NCI-H774 (cell line): ENCODE measurements around the gene GMPR2.
A peak's percentile ranks its signal among the peaks of the same experiment; 100 is the strongest.

ENCODE experiments used
- DNase-seq: peaks from one replicate; lab custom pipeline; 2025; lab: John Stamatoyannopoulos, UW

Gene GMPR2

DNA sequence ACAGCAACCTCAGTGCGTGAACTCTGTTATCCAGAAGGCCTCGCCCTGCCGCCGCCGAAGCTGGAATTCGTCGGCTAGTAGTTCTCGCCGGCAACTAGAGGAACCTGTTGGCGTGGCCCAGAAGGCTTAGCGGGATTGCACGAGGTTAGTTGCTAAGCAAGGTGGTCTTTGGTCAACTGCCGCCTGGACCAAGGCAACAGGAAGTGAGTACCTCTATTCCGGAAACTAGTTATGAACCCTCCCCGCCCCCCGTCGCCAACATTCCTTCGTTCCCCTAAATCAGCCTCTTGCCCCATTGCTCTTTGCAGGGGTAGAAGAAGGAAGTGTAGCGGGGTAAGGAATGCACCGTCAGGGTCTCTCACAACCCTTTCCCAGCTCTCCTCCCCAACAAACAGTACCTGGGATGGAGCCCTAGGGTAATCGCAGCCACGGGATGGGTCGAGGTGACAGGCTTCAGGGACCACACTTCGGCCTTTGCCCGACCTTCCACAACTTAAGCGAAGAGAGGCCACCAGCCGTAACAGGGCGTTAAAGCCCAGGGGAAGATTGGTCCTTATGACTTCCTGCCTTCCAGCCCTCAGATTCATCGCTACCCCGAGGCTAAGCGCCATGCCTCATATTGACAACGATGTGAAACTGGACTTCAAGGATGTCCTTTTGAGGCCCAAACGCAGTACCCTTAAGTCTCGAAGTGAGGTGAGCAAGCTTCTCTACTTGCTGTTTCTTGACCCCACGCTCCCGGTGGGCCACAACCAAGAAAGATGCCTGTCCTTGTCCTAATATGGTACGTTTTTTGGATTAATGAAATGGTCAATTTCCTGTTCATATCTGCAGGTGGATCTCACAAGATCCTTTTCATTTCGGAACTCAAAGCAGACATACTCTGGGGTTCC lies at the start of gene GMPR2:
GMPR2 (plus strand) TSS at position 285 of the 893 bp plus-strand sequence; CDS start at position 610, 325 bp downstream.
- DNase-seq = peak; percentile 75

DNA sequence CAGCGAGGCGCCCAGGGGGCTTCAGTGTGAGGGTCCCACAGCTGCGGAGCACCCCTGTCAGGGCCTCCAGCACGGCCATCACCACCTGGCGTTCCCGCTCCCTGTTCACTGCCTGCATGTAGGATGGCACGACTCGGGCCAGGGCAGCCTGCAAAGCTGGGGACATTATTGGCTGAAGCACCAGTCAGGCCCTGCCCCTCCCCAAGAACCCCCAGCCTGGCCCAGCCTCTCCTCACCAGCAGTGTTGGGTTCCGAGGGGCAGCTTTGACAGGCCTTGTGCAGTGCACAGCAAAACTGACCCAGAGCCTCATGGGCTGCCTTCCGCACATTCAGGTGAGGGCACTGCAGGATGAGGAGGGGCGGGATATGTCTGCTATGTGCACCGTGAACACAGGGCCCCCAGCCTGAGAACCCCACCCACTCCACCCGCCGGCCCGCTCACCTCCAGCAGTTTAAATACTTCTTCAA lies 49.7 kb upstream of the GMPR2 start:
- no peak for DNase-seq

DNA sequence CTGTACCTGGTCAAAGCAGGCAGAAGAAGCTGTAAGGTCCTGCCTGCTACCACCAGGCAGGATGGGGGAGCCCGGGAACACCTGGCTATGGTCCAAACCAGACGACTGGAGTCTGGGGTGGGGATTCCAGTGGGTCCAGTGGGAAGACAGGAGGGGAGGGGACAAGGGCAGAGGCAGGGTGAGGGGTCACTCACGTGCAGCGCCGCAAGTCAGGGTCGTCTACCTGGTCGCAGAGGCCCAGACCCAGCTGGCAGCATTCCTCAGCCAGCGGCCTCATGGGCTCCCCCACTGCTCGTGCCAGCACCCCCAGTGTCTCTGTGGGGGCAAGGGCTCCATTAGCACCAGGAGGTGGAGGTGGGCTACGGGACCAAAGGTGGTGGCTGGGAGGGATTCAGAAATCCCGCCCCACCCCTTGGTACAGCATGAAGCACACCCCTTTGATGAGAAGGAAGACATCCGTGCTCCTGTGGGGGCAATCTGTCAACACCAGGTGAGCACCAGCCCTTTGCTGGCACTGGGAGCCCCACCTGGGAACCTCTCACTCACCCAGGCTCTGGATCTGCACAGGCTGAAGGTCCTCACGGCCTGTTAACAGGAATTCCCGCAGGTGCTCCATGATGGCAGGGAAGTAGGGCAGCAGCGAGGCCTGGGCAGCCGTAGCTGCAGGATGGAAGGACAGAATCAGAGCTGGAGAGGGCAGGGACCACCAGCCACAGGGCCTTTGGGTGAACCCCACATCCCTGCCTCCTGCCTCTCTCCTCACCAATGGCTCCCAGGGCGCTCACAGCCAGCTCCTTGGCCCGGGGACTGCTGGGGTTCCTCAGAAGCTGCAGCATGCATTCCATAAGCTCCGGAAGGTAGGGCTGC lies 48.4 kb upstream of the GMPR2 start:
- no peak for DNase-seq

DNA sequence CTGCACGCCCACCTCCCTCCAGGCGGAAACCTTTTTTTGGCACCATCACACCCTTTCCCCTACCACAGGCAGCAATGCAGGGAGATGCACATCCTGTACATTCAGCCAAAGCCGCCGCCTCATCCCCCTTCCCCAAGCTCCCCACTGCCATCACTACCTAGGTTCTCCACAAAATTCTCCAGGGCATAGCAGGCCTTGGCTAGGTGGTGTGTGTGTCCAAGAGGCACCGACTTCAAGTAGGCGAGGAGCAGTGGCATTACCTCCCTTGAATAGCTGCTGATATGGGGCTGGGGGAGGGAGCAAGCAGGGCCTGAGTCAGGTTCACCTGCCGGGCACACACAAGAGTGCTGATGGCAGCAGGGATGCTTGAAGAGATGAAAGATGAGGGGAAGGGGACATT lies 47.7 kb upstream of the GMPR2 start:
- no peak for DNase-seq

DNA sequence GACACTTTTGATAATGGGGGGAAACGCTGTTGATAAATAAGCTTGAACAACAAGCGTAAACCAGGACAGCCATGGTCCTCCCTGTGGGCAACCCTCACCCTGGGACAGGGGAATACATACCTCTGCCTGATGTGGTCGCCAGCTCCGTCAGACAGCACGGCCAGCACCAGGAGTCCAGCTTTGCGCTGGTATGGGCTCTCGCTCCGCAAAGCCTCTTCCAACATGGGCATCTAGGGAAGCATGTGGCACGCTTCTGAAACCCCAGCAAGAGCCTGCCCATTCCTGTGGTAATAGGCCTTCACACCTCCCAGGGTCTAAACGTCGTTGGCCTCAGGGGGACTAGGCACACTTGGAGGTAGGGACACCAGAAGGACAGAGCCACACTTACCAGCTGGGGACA lies 47.0 kb upstream of the GMPR2 start:
- DNase-seq = no peak

DNA sequence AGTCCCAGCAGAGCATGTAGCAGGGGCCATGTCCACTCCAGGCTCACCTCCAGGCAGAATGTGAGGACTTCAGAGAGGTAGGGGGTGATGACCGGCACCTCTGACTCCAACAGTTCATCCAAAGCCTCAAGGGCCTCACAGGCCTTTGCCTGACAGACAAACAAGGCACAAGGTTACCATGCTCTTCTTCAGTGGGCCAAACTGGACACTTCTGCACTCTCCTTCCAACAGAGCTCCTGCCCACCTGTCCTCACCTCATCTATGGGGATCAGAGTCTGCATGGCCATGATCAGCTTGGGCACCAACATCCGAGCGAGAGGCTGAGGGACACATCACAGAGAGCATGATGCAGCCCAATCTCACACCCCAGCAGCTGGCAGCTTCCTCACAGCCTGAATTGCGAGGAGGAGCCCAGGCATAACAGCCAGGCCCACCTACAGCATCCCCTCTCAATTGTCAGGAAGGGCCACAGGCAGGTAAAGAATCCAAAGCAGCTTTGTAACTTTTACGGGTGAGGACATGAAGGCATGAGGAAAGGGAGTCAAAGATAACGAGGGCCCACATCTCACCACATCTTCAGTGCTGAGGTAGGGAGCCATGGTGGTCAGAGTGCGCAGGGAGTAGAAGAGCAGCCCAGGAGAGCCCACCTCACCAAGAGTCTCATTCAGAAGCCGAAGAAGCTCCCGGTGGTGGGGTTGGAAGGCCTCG lies 45.7 kb upstream of the GMPR2 start:
- no peak for DNase-seq

DNA sequence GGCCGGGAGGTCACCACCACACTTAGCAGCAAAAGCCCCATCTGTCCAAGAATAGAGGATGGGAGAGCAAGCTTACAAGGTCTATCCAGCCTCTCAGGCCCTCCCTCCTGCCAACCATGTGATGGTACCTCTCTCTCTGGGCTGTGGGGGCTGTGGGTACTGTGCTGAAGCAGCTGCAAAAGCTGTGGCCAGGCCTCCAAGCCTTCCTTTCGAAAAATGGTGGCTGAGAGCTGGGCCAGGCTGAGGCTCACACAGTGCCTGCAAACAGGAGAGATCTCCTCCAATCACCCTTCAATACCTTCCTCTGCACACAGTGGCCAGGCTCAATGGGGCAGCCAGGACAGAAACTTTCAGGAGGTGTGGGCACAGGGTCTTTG lies 45.2 kb upstream of the GMPR2 start:
- DNase-seq = no peak

DNA sequence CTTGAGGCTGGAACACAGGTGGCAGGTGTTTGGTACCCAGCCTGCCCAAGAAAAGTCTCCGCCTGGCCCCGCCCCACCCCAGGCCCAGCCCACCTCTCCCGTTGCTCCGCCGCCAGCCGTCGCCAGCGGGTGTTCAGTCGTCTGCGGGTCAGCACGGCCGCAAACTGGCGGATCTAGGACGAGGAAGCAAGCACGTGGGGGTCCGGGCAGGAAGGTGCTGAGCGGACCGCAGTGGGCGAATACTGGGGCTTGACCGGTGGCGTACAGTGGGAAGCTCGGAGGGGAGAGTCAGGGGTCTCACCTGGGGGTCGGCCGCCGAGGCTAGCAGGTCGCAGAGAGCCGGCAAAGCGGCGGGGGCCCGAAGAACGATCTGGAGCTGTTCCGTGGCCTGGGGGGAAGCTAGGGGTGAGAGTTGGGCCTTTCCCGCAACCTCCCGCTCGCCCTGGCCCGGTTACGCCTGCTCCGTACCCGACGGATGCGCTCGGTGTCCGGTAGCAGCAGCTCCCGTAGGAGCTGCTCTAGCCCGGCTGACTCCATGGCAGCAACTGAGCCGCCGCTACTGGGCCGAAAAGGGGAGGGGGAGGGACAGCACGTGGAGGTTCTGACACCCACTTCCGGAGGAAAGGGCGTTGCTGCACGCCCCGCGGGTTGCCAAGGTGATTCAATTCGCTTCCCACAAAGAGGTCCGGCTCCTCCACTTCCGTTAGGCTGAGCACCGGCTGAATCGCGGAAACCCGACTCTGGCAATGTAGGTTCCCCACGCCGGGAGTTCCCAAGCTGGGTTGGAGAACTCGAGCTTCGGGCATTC lies 44.3 kb upstream of the GMPR2 start, which contains the start of gene IPO4:
IPO4 (minus strand) TSS at position 566 of the 808 bp plus-strand sequence; CDS start at position 537, 29 bp downstream.
- peak; percentile 97 for DNase-seq

DNA sequence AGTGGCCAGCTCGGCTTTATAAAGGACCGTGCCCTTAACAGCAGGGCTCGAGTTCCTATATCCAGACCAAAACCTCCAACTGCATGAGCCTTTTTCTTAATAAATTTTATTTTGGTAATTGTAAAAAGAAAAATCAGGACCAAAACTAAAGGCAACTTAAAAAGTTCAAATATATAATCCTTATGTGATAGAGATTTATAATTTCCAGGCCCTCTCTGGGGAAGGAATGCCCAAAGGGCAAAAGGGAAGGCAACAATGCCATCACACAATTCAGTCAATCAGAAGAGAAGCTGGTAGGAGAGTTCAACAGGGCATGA lies 43.7 kb upstream of the GMPR2 start:
- DNase-seq = no peak

DNA sequence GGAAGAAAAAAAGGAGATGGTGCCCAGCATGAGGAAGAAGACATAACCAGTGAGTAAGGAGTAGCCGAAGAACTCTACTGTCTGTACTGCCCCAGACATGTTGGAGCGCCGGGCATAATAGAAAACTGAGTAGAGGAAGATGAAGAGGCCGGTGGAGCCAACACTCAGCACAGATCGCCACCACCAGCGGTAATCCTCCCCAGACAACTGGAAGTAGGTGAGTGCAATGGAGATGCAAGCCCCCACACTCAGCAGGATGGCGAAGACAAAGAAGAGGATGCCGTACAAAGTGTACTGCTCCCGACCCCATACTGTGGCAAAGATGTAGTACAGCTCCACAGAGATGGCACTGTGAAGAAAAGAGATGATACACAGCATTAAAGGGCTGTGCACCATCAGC lies 43.3 kb upstream of the GMPR2 start:
- DNase-seq = no peak

DNA sequence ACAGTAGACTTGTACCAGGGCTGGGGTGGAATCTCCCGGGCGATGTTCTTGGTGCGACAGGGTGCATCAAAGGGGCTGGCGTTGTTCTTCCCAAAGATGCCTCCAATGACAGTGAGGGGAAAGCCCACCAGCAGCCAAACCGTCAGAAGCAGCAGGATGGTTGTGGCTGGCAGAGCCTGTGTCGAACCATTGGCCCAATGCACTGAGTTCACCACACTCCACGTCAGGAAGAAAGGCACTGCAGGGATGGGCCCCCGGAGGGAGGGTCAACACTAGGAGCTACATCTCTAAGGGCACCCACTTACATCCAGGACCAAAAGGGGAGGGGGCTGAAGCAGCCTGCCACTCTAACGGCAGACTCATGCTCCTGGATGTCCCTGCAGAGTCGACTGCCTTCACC lies 42.3 kb upstream of the GMPR2 start:
- no peak for DNase-seq

DNA sequence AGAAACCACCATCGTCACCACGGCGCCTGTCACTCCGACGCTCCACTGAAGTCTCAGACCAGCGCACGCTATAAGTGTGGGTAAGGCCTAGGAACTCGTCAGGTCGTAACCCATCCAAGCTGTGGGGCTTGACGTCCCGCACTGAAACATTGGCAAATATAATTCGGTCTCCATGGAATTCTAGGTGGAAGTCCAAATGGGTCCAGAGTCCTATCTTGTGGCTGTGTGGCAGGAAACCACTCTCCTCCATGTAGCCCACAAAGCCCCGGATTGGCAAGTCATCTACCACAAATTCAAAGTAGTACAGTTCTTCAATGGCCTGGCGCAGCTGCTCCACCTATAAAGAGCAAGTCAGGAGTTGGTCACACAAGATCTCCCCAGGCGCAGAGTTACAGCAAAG lies 39.8 kb upstream of the GMPR2 start:
- no peak for DNase-seq

DNA sequence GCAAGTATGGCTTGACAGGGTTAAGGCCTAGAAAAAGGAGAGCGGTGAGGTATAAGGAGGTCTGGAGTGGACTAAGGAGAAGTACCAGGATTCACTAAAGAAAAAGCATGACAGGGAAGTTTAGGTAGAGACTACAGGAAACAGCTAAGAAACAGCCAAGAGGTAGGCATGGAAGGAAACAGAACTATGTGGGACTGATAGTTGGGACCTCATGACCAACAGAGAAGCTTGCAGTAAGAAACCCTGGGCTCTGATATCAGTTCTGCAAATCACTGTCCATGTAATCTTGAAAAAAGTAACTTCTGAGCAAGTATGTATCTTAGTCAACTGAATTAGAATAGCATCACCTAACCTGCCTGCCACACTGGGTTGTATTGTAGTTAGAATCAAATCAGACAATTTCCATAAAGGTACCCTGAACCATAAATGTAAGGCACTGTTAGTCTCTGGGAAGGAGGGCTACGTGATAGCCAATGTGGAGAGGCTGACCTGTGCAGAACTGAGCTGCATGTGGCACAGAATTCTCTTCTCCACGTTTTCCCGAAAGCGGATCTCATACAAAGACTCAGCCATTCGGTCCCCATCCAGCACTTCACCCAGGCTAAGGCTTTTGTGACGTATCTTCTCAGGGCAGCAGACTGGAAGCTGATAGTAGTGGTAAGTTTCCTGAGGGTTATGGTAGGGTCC lies 38.4 kb upstream of the GMPR2 start:
- DNase-seq = no peak

DNA sequence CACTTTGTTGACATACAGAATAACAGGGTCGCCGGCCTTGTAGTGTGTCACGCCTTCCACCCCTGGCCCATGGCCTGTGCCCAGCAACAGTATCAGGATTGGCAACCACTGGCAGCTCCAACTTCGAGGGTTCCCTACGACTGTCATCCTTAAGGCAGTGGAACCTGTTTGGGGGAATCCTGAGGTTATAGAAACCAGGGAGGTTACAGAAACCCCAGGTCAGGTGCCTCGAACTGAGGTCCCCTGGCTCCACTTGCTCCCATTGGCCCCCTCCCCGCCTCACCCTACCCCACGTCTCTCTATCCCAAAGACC lies 37.9 kb upstream of the GMPR2 start:
- DNase-seq = no peak

DNA sequence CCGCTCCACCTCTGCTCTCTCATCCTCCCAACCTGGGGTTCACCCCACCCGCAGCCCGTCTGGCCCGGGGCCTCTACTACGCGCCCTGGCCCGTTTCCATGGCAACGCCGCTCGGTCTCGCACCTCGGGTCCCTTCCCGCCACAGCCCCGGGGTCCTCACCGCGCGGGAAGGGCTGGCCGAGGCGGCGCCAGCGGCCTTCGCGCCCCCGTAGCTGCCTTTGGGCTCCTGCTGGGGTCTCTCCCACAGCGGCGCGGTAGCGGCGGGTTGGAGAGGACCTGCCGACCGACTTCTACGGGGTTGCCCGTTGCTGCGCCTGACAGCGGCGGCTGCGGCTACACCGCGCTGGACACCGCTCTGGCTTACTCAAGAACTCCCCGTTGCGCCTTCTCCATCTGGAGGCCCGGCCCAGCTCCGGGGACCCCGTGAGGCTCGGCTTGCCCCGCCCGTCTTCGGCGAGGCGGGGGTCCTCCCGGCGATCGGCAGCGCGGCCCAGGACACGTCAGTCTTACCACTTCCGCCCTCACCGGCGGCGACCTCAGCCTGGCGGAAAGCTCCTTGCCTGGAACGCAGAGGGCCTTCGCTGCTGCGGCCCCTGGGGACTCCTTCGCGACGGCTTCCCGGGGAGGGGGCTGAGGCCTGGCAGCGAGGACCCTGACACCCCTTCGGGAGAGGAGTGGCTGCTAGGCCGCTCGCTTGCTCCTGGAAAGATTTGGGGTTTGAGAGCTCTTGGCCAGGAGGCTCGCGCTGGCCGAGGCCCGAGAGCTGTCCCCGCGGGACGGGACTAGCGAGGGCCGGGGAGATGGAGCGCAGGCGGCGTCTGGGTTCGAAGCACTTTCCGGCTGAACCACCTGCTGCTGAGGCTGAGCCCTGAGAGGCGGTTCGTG lies 37.3 kb upstream of the GMPR2 start, which contains the start of gene TM9SF1:
TM9SF1 (minus strand) TSS at position 256 of the 885 bp plus-strand sequence. CDS start 422 bp downstream, outside the sequence.
- peak; percentile 74 for DNase-seq

DNA sequence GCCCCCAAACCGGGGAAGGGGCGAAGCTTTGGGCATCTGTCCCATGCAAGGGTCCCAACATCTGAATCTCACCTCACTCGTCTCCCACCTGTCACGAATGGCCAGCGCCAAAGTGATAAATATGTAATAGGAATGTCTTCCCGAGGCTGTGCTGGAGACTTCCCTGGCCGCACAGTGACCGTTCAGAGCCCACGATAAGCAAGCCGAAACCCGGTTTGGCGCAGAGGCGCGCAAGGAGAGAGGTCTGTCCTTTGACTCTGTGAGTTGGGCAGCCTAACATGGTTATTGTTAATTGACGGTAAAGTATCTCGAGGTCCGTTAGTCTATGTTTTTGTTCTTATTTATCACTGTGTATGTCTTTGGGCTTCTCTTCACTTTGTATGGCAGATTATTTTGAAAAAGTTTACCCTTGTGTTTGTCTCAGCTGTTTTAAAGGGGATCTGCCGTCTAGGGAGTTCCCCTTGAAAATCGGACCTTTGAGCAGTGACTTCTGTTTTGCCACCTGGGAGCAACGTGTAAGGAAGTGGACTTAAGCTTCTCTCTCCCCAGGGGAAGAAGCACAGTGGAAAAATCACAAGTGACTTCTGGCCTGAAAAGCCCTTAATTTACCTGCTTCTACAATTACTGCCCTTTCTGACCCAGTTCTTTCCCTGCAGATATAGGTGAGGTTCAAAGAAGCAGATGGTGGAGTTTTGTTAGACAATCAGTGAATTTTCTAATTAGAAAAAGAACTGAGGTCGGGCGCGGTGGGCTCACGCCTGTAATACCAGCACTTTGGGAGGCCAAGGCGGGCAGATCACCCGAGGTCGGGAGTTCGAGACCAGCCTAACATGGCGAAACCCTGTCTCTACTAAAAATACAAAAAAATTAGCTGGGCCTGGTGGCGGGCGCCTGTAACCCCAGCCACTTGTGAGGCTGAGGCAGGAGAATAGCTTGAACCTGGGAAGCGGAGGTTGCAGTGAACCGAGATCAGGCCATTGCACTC lies 36.4 kb upstream of the GMPR2 start:
- DNase-seq = no peak

DNA sequence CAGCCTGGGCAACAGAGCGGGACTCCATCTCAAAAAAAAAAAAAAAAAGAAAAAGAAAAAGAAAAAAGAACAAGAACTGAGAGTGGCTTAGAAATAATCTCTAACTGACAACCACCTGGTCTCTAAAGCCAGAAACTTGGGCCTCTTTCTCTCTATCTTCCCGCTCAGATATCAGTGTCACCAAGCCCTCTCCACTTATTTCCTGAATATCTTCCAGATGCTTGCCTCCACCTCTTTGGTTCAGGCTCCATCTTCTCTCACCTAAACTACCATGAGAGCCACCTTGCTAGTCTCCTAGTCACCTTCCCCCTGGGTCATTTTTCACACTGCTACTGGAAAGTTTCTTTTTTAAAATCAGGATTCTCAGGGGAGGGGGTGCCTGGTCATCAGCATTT lies 35.7 kb upstream of the GMPR2 start:
- no peak for DNase-seq

DNA sequence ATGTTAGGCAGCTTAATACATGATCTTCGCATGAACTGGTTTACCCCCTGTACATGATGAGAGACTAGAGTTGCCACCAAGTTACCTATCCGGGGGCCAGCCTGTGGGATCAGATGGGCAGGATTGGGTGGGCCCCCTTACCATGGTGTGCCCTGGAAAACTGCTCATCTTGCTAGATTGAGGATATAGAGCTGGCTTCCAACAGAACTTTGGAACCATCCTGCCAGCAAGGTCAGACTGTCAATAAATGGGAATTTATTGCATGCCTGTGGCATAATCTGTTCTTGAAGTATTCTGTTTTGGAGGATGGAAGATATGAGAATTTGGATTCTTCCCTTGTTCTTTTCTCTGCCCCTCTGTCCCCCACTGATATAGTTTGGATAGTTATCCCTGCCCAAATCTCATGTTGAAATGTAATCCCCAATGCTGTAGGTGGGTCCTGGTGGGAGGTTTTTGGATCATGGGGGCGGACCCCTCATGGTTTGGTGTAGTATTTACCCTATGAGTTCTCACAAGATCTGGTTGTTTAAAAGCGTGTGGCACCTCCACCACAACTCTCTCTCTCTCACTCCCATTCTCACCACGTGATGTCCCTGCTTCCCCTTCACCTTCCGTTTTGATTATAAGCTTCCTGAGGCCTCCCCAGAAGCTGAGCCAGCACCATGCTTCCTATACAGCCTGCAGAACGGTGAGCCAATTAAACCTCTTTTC lies 33.8 kb upstream of the GMPR2 start:
- DNase-seq = no peak
